Measurements from ENCODE around the gene PLAC1.

PLAC1 gene

GRCh38 chrX:134529481-134529880 lies 128.8 kb downstream of the PLAC1 start:
- Histone ChIP-seq H3K9ac (ENCODE audit: low read depth, low read length) (no peak overlapping the region), H3K36me3 (ENCODE audit: control insufficient read depth, insufficient read depth, low read length) (no peaks in the 10 kb centered on the region), H3K27me3 (ENCODE audit: control insufficient read depth, insufficient read depth, low read length) (no peaks in the 10 kb centered on the region), H3K4me3 (ENCODE audit: low read depth, low read length) (no peak overlapping the region), H3K4me1 (ENCODE audit: control insufficient read depth, insufficient read depth, low read length) (no peaks in the 10 kb centered on the region), H3K9me3 (ENCODE audit: control insufficient read depth, insufficient read depth, low read length) (peaks cover 2% of the 10 kb centered on the region)

DNA sequence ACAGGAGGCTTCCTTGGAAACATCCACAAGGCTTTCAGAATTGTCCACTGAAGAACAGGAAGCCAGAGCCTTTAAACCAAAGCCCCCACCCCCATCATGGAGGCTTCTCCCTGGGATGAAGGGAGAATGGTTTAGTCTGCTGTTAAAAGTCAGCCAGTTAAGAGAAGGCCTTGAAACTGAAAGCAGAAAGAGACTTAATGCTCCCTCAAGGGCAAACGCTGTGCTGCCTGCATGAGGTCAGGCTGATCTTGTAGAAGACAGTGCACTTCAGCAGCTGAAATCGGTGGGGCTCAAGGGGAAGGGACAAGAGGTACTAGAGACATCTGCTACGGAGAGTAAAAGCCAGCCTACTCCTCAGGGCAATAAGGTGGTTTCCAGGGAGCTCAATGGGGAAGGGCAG lies 129.3 kb downstream of the PLAC1 start:
- H3K4me3 ChIP-seq (ENCODE audit: low read depth, low read length) = no peak overlapping the region
- no peaks in the 10 kb centered on the region for H3K27me3 ChIP-seq (ENCODE audit: control insufficient read depth, insufficient read depth, low read length)
- no peaks in the 10 kb centered on the region for H3K4me1 ChIP-seq (ENCODE audit: control insufficient read depth, insufficient read depth, low read length)
- no peaks in the 10 kb centered on the region for H3K36me3 ChIP-seq (ENCODE audit: control insufficient read depth, insufficient read depth, low read length)
- H3K9ac ChIP-seq (ENCODE audit: low read depth, low read length) = no peak overlapping the region
- H3K9me3 ChIP-seq (ENCODE audit: control insufficient read depth, insufficient read depth, low read length) = peaks cover 2% of the 10 kb centered on the region

- no peaks in the 10 kb centered on the region for H3K4me1 ChIP-seq (ENCODE audit: control insufficient read depth, insufficient read depth, low read length)
- no peaks in the 10 kb centered on the region for H3K9me3 ChIP-seq (ENCODE audit: control insufficient read depth, insufficient read depth, low read length)
- no peak overlapping the region for H3K4me3 ChIP-seq (ENCODE audit: low read depth, low read length)
- no peaks in the 10 kb centered on the region for H3K27me3 ChIP-seq (ENCODE audit: control insufficient read depth, insufficient read depth, low read length)
- no peak overlapping the region for H3K9ac ChIP-seq (ENCODE audit: low read depth, low read length)
- no peaks in the 10 kb centered on the region for H3K36me3 ChIP-seq (ENCODE audit: control insufficient read depth, insufficient read depth, low read length)
These were observed 131.9 kb downstream of the PLAC1 start for GRCh38 chrX:134526399-134526798.

DNA sequence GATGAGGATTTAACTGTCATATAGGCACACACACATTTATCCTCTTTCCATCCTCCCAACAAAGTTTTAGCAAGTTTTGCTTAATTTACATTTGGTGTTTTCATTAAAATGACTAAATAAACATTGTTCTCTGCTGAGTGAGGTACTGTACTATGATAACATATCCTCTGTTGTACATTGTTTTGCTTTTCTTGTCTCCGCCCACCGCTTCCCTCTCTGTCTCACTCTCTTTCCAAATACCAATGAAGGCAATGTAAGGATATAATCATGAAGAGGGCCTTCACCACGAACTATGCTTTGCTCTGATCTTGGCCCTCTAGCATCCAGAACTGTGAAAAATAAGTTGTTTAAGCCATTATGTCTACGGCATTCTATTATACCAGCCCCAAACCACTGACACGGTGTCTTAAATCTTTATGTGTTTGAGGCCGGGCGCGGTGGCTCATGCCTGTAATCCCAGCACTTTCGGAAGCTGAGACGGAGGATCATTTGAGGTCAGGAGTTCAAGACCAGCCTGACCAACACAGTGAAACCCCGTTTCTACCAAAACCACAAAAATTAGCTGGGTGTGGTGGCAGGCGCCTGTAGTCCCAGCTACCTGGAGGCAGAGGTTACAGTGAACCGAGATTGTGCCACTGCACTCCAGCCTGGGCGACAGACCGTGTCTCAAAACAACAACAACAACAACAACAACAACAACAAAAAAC lies 133.0 kb downstream of the PLAC1 start:
- Histone ChIP-seq H3K9ac (ENCODE audit: low read depth, low read length) (no peak overlapping the region), H3K27me3 (ENCODE audit: control insufficient read depth, insufficient read depth, low read length) (no peaks in the 10 kb centered on the region), H3K36me3 (ENCODE audit: control insufficient read depth, insufficient read depth, low read length) (no peaks in the 10 kb centered on the region), H3K4me1 (ENCODE audit: control insufficient read depth, insufficient read depth, low read length) (no peaks in the 10 kb centered on the region), H3K9me3 (ENCODE audit: control insufficient read depth, insufficient read depth, low read length) (no peaks in the 10 kb centered on the region), H3K4me3 (ENCODE audit: low read depth, low read length) (no peak overlapping the region)

DNA sequence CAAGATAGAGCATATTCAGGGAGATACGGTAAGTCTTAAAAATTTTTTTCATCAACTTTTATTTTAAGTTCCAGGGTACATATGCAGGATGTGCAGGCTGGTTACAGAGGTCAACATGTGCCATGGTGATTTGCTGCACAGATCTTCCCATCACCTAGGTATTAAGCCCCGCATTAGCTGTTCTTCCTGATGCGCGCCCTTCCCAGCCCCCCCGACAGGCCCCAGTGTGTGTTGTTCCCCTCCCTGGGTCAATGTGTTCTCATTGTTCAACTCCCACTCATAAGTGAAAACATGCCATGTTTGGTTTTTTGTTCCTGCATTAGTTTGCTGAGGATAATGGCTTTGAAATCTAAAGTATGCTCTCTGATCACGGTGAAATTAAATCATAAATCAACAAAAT lies 134.1 kb downstream of the PLAC1 start:
- no peaks in the 10 kb centered on the region for H3K9me3 ChIP-seq (ENCODE audit: control insufficient read depth, insufficient read depth, low read length)
- no peaks in the 10 kb centered on the region for H3K36me3 ChIP-seq (ENCODE audit: control insufficient read depth, insufficient read depth, low read length)
- H3K9ac ChIP-seq (ENCODE audit: low read depth, low read length) = no peak overlapping the region
- no peak overlapping the region for H3K4me3 ChIP-seq (ENCODE audit: low read depth, low read length)
- H3K4me1 ChIP-seq (ENCODE audit: control insufficient read depth, insufficient read depth, low read length) = no peaks in the 10 kb centered on the region
- H3K27me3 ChIP-seq (ENCODE audit: control insufficient read depth, insufficient read depth, low read length) = no peaks in the 10 kb centered on the region

DNA sequence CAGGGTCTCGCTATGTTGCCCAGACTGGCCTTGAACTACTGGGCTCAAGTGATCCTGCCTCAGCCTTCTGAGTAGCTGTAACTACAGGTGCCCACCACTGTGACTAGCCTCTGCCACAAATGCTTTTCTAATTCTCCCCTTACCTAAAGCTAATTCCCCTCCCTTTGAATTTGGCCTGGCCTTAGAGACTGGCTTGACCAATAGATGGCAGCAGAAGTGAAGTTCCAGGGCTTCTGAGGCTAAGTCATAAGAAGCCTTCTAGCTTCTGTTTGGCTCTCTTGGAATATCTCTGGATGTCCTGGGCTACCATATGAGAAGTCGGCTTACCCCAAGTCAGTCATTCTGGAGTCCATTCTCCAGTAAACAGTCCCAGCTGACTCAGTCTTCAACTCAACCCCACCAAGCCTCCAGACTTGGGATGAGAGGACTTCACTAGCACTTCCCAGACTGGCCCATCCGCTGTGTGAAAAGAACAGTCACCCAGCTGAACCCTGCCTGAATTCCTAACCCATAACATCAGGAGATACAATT lies 137.3 kb downstream of the PLAC1 start:
- no peak overlapping the region for H3K4me3 ChIP-seq (ENCODE audit: low read depth, low read length)
- no peaks in the 10 kb centered on the region for H3K27me3 ChIP-seq (ENCODE audit: control insufficient read depth, insufficient read depth, low read length)
- H3K36me3 ChIP-seq (ENCODE audit: control insufficient read depth, insufficient read depth, low read length) = no peaks in the 10 kb centered on the region
- H3K4me1 ChIP-seq (ENCODE audit: control insufficient read depth, insufficient read depth, low read length) = no peaks in the 10 kb centered on the region
- no peaks in the 10 kb centered on the region for H3K9me3 ChIP-seq (ENCODE audit: control insufficient read depth, insufficient read depth, low read length)
- H3K9ac ChIP-seq (ENCODE audit: low read depth, low read length) = no peak overlapping the region

Measured in iPS-15b (cell line).